Endothelial cell (in vitro differentiated cells): Measurements from ENCODE around the gene TEX54. TPM values are rescaled to one million over a fixed set of nuclear protein-coding genes. Genes with fewer than 3 reads are reported as not detected.

Experiments used
- DNase-seq: peaks from one replicate; pipeline ENCODE4 v3.0.0; 2021; ENCODE audit warnings: low spot score
- H3K27ac Mint-ChIP-seq: one replicate; pipeline ENCODE4 v1.8.0; 2021; ENCODE audit warnings: mixed read lengths, inconsistent platforms; ENCODE audit not compliant: unreplicated experiment
- H3K27me3 Mint-ChIP-seq: one replicate; pipeline ENCODE4 v1.8.0; 2021; ENCODE audit warnings: mild to moderate bottlenecking, moderate library complexity, mixed read lengths, inconsistent platforms; ENCODE audit not compliant: unreplicated experiment
- H3K36me3 Mint-ChIP-seq: one replicate; pipeline ENCODE4 v1.8.0; 2021; ENCODE audit warnings: mild to moderate bottlenecking, low read depth, mixed read lengths, inconsistent platforms; ENCODE audit not compliant: unreplicated experiment
- H3K4me1 Mint-ChIP-seq: one replicate; pipeline ENCODE4 v1.8.0; 2021; ENCODE audit warnings: mild to moderate bottlenecking, mixed read lengths, inconsistent platforms; ENCODE audit not compliant: unreplicated experiment
- H3K4me3 Mint-ChIP-seq: one replicate; pipeline ENCODE4 v1.8.0; 2021; ENCODE audit warnings: mild to moderate bottlenecking, mixed read lengths, inconsistent platforms; ENCODE audit not compliant: unreplicated experiment
- H3K9me3 Mint-ChIP-seq: one replicate; pipeline ENCODE4 v1.8.0; 2021; ENCODE audit warnings: mixed read lengths, inconsistent platforms; ENCODE audit not compliant: unreplicated experiment
- total RNA-seq: library from RNA; stranded (reverse); fragmentation: NEBNext Ultra II Directional; extraction: Animal tissue kit (Norgen Biotek cat#: 25700); gene quantifications from one replicate; pipeline ENCODE4 v1.2.1, GENCODE V29; 2021; ENCODE audit not compliant: unreplicated experiment
- TF ChIP-seq, protein P1 (sequence below): fragments of 200-600 bp; sonication (generic); IDR thresholded peaks from one replicate; pipeline ENCODE4 v1.5.0; 2021; ENCODE audit warnings: antibody characterized with exemption; ENCODE audit not compliant: unreplicated experiment

TEX54 gene
- total RNA-seq, 1 donor from 2014 or later, result not detected

DNA sequence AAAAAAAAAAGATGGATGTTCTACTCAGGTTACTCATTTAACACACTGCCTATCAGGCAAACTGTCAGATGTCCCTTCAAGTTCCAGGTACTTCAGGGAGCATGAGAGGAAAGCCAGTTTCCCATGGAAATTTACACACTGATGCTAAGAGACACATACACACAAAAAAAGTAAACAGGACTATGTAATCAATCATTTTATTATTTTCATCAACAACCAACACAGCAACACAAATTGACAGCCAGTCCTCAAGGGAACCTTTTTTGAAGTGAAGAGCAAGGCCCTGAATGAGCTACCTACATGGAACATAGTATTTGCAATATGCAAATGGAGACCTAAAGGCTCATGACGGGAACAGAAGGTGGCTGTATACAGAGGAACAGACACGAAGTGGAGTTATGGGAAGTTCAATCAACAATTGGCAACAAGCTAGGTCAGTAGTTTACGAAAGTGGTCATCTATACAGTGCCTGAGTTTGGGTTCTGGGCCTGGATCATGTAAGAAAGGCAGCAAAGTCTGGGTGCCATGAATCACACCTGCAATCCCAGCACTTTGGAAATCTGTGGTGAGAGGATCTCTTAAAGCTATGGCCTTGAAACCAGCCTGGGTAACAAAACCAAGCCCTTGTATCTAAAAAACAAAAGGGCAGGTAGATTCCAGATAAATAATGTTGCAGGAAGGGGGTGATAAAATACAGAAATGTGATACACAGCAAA lies 19.3 kb upstream of the TEX54 start:
- H3K9me3 Mint-ChIP-seq, result no peaks in the 10 kb centered on the region
- peaks cover 17% of the 10 kb centered on the region for H3K27me3 Mint-ChIP-seq
- TF ChIP-seq, protein P1, sequence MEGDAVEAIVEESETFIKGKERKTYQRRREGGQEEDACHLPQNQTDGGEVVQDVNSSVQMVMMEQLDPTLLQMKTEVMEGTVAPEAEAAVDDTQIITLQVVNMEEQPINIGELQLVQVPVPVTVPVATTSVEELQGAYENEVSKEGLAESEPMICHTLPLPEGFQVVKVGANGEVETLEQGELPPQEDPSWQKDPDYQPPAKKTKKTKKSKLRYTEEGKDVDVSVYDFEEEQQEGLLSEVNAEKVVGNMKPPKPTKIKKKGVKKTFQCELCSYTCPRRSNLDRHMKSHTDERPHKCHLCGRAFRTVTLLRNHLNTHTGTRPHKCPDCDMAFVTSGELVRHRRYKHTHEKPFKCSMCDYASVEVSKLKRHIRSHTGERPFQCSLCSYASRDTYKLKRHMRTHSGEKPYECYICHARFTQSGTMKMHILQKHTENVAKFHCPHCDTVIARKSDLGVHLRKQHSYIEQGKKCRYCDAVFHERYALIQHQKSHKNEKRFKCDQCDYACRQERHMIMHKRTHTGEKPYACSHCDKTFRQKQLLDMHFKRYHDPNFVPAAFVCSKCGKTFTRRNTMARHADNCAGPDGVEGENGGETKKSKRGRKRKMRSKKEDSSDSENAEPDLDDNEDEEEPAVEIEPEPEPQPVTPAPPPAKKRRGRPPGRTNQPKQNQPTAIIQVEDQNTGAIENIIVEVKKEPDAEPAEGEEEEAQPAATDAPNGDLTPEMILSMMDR, result no peak
- peaks cover 28% of the 10 kb centered on the region for H3K4me1 Mint-ChIP-seq
- H3K36me3 Mint-ChIP-seq, result peaks cover 35% of the 10 kb centered on the region
- no peak overlapping the region for H3K27ac Mint-ChIP-seq
- no peak overlapping the region for H3K4me3 Mint-ChIP-seq
- no peak for DNase-seq

DNA sequence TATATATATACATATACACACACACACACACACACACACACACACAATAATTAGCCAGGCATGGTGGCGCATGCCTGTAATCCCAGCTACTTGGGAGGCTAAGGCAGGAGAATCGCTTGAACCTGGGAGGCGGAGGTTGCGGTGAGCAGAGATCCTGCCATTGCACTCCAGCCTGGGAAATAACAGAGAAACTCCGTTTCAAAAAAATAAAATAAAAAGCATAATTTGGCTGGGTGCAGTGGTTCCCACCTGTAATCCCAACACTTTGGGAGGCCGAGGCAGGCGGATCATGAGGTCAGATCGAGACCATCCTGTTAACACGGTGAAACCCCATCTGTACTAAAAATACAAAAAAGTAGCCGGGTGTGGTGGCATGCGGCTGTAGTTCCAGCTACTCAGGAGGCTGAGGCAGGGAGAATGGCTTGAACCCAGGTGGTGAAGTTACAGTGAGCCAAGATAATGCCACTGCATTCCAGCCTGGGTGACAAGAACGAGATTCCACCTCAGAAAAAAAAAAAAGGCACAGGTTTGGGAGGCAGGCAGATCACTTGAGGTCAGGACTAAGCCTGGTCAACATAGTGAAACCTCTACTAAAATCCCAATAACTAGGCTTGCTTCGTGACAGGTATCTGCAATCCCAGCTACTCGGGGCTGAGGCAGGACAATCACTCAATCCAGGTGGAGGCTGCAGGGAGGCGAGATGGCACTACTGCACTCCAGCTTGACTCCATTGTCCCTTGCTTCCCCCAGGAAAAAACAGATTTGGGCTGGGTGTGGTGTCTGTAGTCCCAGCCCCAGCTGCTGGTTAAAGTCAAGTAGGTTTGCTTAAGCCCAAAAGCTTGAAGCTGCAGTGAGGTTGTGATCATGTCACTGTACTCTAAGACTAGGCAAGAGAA lies 18.5 kb upstream of the TEX54 start:
- peaks cover 35% of the 10 kb centered on the region for H3K36me3 Mint-ChIP-seq
- no peak for DNase-seq

DNA sequence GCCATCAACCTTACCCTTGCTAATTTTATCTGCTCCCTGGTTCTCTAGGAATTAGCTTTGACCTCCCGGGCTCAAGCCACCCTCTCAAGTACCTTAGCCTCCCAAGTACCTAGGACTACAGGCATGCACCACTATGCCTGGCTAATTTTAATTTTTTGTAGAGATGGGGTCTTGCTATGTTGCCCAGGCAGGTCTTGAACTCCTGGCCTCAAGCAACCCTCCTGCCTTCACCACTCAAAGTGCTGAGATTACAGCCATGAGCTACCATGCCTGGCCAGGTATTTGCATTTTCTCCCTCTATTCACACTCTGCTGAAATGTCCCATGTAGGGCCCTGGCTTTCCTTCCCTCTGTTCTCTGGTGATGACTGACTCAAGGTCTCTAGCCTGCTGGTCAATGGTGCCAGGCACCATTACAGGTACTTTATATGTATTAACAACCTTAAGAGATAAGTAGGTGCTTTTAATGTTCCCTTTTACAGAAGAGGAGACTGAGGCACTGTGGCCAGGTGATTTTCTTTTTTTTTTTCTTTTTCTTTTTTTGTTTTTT lies 15.2 kb upstream of the TEX54 start:
- TF ChIP-seq, protein P1, result no peak
- no peak for DNase-seq
- H3K9me3 Mint-ChIP-seq, result no peaks in the 10 kb centered on the region
- peaks cover 10% of the 10 kb centered on the region for H3K36me3 Mint-ChIP-seq
- H3K27ac Mint-ChIP-seq, result no peak overlapping the region
- peaks cover 3% of the 10 kb centered on the region for H3K4me1 Mint-ChIP-seq
- H3K4me3 Mint-ChIP-seq, result no peak overlapping the region
- no peaks in the 10 kb centered on the region for H3K27me3 Mint-ChIP-seq

More for the DNA sequence above, 18.5 kb upstream of the TEX54 start:
- Mint-ChIP-seq H3K9me3 (no peaks in the 10 kb centered on the region), H3K27me3 (peaks cover 14% of the 10 kb centered on the region), H3K4me3 (no peak overlapping the region), H3K27ac (no peak overlapping the region), H3K4me1 (peaks cover 28% of the 10 kb centered on the region)
- TF ChIP-seq, protein P1, result no peak

DNA sequence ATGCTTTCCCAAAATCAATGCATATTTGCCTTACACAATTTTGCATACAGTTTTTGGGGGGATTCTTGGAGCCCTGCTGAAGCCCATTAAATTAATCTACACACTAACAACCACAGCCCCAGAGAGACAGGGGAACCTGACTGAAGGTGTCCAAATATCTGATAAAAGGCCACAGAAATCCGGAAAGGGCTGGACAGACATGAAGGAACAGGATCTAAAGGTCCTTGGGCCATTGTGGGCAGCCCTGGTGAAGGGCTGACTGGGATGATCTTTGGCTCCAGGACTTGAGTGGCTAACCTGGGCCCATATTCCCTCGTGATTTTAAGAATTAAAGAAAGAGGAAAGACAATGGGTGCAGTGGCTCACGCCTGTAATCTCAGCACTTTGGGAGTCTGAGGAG lies 13.5 kb upstream of the TEX54 start:
- DNase-seq, result no peak
- H3K4me1 Mint-ChIP-seq, result no peaks in the 10 kb centered on the region
- H3K4me3 Mint-ChIP-seq, result no peak overlapping the region
- H3K27ac Mint-ChIP-seq, result no peak overlapping the region
- no peaks in the 10 kb centered on the region for H3K27me3 Mint-ChIP-seq
- TF ChIP-seq, protein P1, result no peak
- no peaks in the 10 kb centered on the region for H3K36me3 Mint-ChIP-seq
- H3K9me3 Mint-ChIP-seq, result no peaks in the 10 kb centered on the region
